Measurements from ENCODE around the gene ZNF654.
"Not testable (repeated sequence)": the region's sequence is repeated elsewhere in the genome, so short reads cannot be mapped to it uniquely, and the experiment has no call there.

The ZNF654 gene

DNA sequence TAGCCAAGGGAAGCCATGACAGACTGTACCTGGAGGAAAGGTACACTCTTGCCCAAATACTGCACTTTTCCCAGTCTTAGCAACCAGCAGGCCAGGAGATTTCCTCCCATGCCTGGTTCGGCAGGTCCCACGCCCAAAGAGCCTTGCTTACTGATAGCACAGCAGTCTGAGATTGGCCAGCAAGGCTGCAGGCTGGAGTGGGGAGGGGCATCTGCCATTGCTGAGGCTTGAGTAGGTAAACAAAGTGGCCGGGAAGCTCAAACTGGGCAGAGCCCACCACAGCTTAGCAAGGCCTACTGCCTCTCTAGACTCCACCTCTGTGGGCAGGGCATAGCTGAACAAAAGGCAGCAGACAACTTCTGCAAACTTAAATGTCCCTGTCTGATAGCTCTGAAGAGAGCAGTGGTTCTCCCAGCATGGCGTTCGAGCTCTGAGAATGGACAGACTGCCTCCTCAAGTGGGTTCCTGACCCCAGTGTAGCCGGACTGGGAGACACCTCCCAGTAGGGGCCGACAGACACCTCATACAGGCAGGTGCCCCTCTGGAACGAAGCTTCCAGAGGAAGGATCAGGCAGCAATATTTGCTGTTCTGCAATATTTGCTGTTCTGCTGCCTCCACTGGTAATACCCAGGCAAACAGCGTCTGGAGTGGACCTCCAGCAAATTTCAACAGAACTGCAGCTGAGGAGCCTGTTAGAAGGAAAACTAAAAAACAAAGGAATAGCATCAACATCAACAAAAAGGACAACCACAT, 123.3 kb downstream of the ZNF654 start:
- H3K4me3 ChIP-seq (ENCODE audit: low read depth in 1 of 2, low read length in 2 of 2); H3K4me1 ChIP-seq (ENCODE audit: control insufficient read depth in 1 of 2, insufficient read depth in 2 of 2, low read length in 2 of 2); H3K9ac ChIP-seq (ENCODE audit: low read depth in 1 of 2, low read length in 2 of 2); H3K27ac ChIP-seq (ENCODE audit: low read depth, low read length); H3K9me3 ChIP-seq (ENCODE audit: control insufficient read depth in 1 of 2, low read length in 2 of 2); H3K27me3 ChIP-seq (ENCODE audit: control insufficient read depth in 1 of 2, insufficient read depth in 2 of 2, low read length in 2 of 2); H3K36me3 ChIP-seq (ENCODE audit: control insufficient read depth in 1 of 2, insufficient read depth in 2 of 2, low read length in 2 of 2): not testable (repeated sequence)

DNA sequence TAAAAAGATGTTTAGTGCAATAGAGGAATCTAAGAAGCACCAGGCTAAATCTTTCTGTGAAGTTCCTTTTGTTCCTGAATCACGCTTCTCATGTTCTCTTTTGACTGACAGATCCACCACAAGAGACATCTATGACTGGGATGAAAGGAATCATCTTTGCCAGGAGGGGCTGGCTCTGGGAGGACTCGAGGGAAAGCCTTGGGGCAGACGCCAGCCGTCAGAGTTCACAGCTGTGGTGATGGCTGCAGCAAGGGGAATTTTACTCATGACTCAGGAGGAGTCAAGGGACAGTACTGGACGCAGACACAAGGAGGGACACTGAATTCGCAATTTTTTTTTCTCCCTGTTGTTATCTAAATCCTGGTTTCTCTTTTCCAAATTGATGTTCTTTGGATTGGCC, 129.4 kb downstream of the ZNF654 start:
- no peaks in the 10 kb centered on the region for H3K36me3 ChIP-seq (ENCODE audit: control insufficient read depth in 1 of 2, insufficient read depth in 2 of 2, low read length in 2 of 2)

DNA sequence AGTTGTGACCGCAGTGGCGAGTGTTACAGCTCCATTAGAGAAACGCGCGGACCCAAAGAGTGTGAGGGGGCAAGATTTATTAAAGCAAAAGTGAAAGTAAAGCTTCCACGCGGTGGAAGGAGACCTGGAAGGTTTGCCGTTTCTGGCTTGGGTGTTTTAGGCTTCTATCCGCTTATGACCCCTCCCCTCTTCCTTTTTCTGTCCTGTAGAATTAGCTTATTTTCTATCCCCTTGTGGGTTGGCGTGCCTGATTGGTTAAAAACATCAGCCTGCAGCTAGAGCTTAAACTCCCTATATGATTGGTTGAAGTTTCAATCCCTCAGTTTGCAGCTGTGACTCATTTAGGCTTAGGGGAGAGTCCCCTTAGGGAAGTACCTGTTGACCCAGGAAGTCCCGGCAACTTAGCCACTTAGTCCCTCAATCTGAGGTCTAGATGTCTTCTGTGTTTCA, 130.3 kb downstream of the ZNF654 start:
- no peaks in the 10 kb centered on the region for H3K27me3 ChIP-seq (ENCODE audit: control insufficient read depth in 1 of 2, insufficient read depth in 2 of 2, low read length in 2 of 2)
- no peak overlapping the region for H3K27ac ChIP-seq (ENCODE audit: low read depth, low read length)
- H3K36me3 ChIP-seq (ENCODE audit: control insufficient read depth in 1 of 2, insufficient read depth in 2 of 2, low read length in 2 of 2): no peaks in the 10 kb centered on the region
- no peaks in the 10 kb centered on the region for H3K4me1 ChIP-seq (ENCODE audit: control insufficient read depth in 1 of 2, insufficient read depth in 2 of 2, low read length in 2 of 2)
- H3K9me3 ChIP-seq (ENCODE audit: control insufficient read depth in 1 of 2, low read length in 2 of 2): no peaks in the 10 kb centered on the region
- H3K4me3 ChIP-seq (ENCODE audit: low read depth in 1 of 2, low read length in 2 of 2): no peak overlapping the region
- no peak overlapping the region for H3K9ac ChIP-seq (ENCODE audit: low read depth in 1 of 2, low read length in 2 of 2)

More for the DNA sequence above, 129.4 kb downstream of the ZNF654 start:
- Histone ChIP-seq H3K27ac (ENCODE audit: low read depth, low read length) (no peak overlapping the region), H3K27me3 (ENCODE audit: control insufficient read depth in 1 of 2, insufficient read depth in 2 of 2, low read length in 2 of 2) (no peaks in the 10 kb centered on the region), H3K9ac (ENCODE audit: low read depth in 1 of 2, low read length in 2 of 2) (no peak overlapping the region), H3K4me1 (ENCODE audit: control insufficient read depth in 1 of 2, insufficient read depth in 2 of 2, low read length in 2 of 2) (no peaks in the 10 kb centered on the region), H3K9me3 (ENCODE audit: control insufficient read depth in 1 of 2, low read length in 2 of 2) (no peaks in the 10 kb centered on the region), H3K4me3 (ENCODE audit: low read depth in 1 of 2, low read length in 2 of 2) (no peak overlapping the region)

DNA sequence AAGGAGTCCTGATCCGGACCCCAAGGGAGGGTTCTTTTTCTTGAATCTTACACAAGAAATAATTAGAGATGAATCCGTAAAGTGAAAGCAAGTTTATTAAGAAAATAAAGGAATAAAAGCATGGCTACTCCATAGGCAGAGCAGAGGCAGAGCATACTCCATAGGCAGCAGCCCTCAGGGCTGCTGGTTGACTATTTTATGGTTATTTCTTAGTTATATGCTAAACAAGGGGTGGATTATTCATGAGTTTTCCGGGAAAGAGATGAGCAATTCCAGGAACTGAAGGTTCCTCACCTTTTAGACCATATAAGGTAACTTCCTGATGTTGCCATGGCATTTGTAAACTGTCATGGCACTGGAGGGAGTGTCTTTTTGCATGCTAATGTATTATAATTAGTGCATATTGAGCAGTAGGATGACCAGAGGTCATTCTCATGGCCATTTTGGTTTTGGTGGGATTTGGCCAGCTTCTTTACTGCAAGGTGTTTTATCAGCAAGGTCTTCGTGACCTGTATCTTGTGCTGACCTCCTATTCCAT, 132.9 kb downstream of the ZNF654 start:
- no peak overlapping the region for H3K4me3 ChIP-seq (ENCODE audit: low read depth in 1 of 2, low read length in 2 of 2)
- H3K9me3 ChIP-seq (ENCODE audit: control insufficient read depth in 1 of 2, low read length in 2 of 2): no peaks in the 10 kb centered on the region
- H3K27me3 ChIP-seq (ENCODE audit: control insufficient read depth in 1 of 2, insufficient read depth in 2 of 2, low read length in 2 of 2): no peaks in the 10 kb centered on the region
- no peaks in the 10 kb centered on the region for H3K36me3 ChIP-seq (ENCODE audit: control insufficient read depth in 1 of 2, insufficient read depth in 2 of 2, low read length in 2 of 2)
- no peaks in the 10 kb centered on the region for H3K4me1 ChIP-seq (ENCODE audit: control insufficient read depth in 1 of 2, insufficient read depth in 2 of 2, low read length in 2 of 2)
- no peak overlapping the region for H3K27ac ChIP-seq (ENCODE audit: low read depth, low read length)
- no peak overlapping the region for H3K9ac ChIP-seq (ENCODE audit: low read depth in 1 of 2, low read length in 2 of 2)

DNA sequence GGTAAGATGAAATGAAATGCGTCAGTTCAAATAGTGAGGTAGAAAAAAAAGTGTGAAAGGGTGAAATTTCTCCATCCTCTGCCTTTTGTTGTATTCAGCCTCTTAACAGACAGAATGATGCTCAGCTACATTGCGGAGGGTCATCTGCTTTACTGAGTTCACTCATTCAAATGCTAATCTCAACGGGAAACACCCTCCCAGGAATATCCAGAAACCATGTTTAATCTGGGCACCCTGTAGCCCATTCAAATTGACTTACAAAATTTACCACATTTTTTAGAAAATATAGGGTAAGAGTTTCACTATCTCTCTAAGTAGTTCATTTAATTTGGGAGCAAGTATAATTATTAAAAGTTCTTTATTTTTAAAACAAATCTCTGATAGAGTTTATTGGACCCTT, 133.6 kb downstream of the ZNF654 start:
- Histone ChIP-seq H3K9me3 (ENCODE audit: control insufficient read depth in 1 of 2, low read length in 2 of 2) (no peaks in the 10 kb centered on the region), H3K36me3 (ENCODE audit: control insufficient read depth in 1 of 2, insufficient read depth in 2 of 2, low read length in 2 of 2) (no peaks in the 10 kb centered on the region), H3K4me1 (ENCODE audit: control insufficient read depth in 1 of 2, insufficient read depth in 2 of 2, low read length in 2 of 2) (no peaks in the 10 kb centered on the region), H3K27me3 (ENCODE audit: control insufficient read depth in 1 of 2, insufficient read depth in 2 of 2, low read length in 2 of 2) (no peaks in the 10 kb centered on the region), H3K27ac (ENCODE audit: low read depth, low read length) (no peak overlapping the region), H3K4me3 (ENCODE audit: low read depth in 1 of 2, low read length in 2 of 2) (no peak overlapping the region), H3K9ac (ENCODE audit: low read depth in 1 of 2, low read length in 2 of 2) (no peak overlapping the region)
